Smooth muscle cell (in vitro differentiated cells): Measurements from ENCODE around the gene PFN3. TPM values are rescaled to one million over a fixed set of nuclear protein-coding genes. Genes with fewer than 3 reads are reported as not detected.
"Not testable (repeated sequence)": the region's sequence is repeated elsewhere in the genome, so short reads cannot be mapped to it uniquely, and the experiment has no call there.

Experiments used
- DNase-seq: peaks from one replicate; lab custom pipeline; 2025; ENCODE audit not compliant: unreplicated experiment; lab: John Stamatoyannopoulos, UW
- H2AFZ ChIP-seq: fragments of 200-600 bp; sonication (generic); 2 replicates; pipeline ENCODE4 v1.6.0; 2016; ENCODE audit warnings: antibody characterized with exemption, low read depth, mild to moderate bottlenecking
- H3F3A ChIP-seq: fragments of 200-600 bp; sonication (generic); 2 replicates; pipeline ENCODE4 v1.6.0; 2017; ENCODE audit warnings: antibody characterized with exemption, low read depth
- H3K27ac ChIP-seq: fragments of 200-600 bp; sonication (generic); 2 replicates; pipeline ENCODE4 v1.5.1; 2016; ENCODE audit warnings: low read depth, mild to moderate bottlenecking
- H3K27me3 ChIP-seq: fragments of 200-600 bp; sonication (generic); 2 replicates; pipeline ENCODE4 v1.6.1; 2016; ENCODE audit warnings: low read depth, mild to moderate bottlenecking
- H3K36me3 ChIP-seq: fragments of 200-600 bp; sonication (generic); 2 replicates; pipeline ENCODE4 v1.5.1; 2016; ENCODE audit warnings: low read depth
- H3K4me1 ChIP-seq: fragments of 200-600 bp; sonication (generic); 2 replicates; pipeline ENCODE4 v1.5.1; 2016; ENCODE audit warnings: low read depth
- H3K4me2 ChIP-seq: fragments of 200-600 bp; sonication (generic); 2 replicates; pipeline ENCODE4 v1.6.0; 2016; ENCODE audit warnings: mild to moderate bottlenecking
- H3K4me3 ChIP-seq: fragments of 200-600 bp; sonication (generic); 2 replicates; pipeline ENCODE4 v1.5.1; 2016; ENCODE audit warnings: mild to moderate bottlenecking
- H3K79me2 ChIP-seq: fragments of 200-600 bp; sonication (generic); 2 replicates; pipeline ENCODE4 v1.6.0; 2016; ENCODE audit warnings: low read depth, mild to moderate bottlenecking
- H3K9ac ChIP-seq: fragments of 200-600 bp; sonication (generic); 2 replicates; pipeline ENCODE4 v1.6.0; 2016; ENCODE audit warnings: low read depth
- H3K9me3 ChIP-seq: fragments of 200-600 bp; sonication (generic); replicated peaks from 2 replicates; pipeline ENCODE4 v1.5.1; 2016; ENCODE audit warnings: low read depth
- H4K20me1 ChIP-seq: fragments of 200-600 bp; sonication (generic); 2 replicates; pipeline ENCODE4 v1.6.0; 2016; ENCODE audit warnings: low read depth
- WGBS: methylation state at CpG from one replicate; pipeline ENCODE4 v1.1.7; 2016; ENCODE audit warnings: low lambda C conversion rate; 5-methylcytosine and 5-hydroxymethylcytosine counted together
- polyA plus RNA-seq: library from polyadenylated mRNA; unstranded; fragments of >200 nt; fragmentation: Nextera tagmentation; extraction: Ambion mirVana; gene quantifications from 2 replicates; pipeline ENCODE4 v1.2.1, GENCODE V29; 2016
- total RNA-seq: library from RNA; depleted of rRNA; stranded (reverse); fragments of >200 nt; gene quantifications from 2 replicates; pipeline ENCODE4 v1.2.3, GENCODE V29; 2014
- TF ChIP-seq, protein P1 (sequence below): fragments of 200-600 bp; sonication (generic); IDR thresholded peaks from 2 replicates; pipeline ENCODE4 v1.5.1; 2017; ENCODE audit warnings: borderline replicate concordance, mild to moderate bottlenecking, antibody characterized with exemption; ENCODE audit not compliant: insufficient read depth, poor library complexity, severe bottlenecking

Gene PFN3
- total and polyA plus RNA-seq, 2 experiments from 2014 or later, result not detected

DNA sequence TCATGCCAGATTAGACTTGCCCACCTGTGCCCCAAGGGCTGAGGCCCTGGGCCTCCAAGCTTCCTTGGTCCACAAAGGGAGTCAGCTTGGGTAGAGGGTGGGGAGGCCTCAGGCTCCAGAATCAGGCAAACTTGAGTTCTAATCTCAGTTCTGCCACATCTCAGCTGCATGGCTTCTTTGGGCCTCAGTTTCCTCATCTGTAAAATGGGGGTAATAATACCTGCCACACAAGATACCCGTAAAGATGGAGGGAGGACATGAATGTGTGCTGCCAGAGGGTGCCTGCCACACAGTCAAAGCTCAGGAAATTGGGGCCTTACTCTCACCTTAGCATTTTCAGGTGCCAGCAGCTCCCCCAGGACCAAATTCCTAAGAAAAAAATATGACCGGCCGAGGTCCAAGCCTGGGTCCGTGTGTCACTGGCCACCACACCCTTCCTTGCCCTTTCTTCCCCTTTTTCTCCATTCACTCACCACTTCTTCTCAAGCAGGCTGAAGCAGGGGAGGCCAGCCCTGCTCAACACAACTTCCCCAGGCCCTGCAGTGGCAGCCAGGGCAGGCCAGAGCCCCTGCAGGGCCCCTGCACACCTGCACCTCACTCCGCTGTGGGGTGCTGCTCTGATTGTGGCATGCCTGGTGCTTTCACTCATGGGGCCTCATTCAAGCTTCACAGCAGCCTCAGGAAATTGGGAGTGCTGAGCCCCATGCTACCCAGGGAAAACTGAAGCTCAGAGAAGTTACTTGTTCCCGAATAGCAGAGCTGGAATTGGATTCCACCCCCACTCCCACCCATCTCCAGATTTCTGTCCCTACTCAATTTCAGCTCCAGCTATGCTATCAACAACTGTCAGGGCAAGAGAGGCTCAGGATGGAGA lies 38.8 kb downstream of the PFN3 start:
- H3K9ac ChIP-seq, result no peak overlapping the region
- DNase-seq, result no peak
- H3K36me3 ChIP-seq, result no peaks in the 10 kb centered on the region
- H3K9me3 ChIP-seq, result no peaks in the 10 kb centered on the region
- H3K4me3 ChIP-seq, result no peak overlapping the region
- H2AFZ ChIP-seq, result no peak overlapping the region
- H3F3A ChIP-seq, result no peaks in the 10 kb centered on the region
- H3K4me2 ChIP-seq, result no peak overlapping the region
- WGBS, result 93% methylated on average over 6 of the region's 6 CpGs
- no peaks in the 10 kb centered on the region for H3K27me3 ChIP-seq
- no peak overlapping the region for H3K27ac ChIP-seq
- H3K79me2 ChIP-seq, result no peaks in the 10 kb centered on the region
- H3K4me1 ChIP-seq, result peaks cover 17% of the 10 kb centered on the region
- H4K20me1 ChIP-seq, result no peaks in the 10 kb centered on the region
- TF ChIP-seq, protein P1, sequence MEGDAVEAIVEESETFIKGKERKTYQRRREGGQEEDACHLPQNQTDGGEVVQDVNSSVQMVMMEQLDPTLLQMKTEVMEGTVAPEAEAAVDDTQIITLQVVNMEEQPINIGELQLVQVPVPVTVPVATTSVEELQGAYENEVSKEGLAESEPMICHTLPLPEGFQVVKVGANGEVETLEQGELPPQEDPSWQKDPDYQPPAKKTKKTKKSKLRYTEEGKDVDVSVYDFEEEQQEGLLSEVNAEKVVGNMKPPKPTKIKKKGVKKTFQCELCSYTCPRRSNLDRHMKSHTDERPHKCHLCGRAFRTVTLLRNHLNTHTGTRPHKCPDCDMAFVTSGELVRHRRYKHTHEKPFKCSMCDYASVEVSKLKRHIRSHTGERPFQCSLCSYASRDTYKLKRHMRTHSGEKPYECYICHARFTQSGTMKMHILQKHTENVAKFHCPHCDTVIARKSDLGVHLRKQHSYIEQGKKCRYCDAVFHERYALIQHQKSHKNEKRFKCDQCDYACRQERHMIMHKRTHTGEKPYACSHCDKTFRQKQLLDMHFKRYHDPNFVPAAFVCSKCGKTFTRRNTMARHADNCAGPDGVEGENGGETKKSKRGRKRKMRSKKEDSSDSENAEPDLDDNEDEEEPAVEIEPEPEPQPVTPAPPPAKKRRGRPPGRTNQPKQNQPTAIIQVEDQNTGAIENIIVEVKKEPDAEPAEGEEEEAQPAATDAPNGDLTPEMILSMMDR, result no peak

DNA sequence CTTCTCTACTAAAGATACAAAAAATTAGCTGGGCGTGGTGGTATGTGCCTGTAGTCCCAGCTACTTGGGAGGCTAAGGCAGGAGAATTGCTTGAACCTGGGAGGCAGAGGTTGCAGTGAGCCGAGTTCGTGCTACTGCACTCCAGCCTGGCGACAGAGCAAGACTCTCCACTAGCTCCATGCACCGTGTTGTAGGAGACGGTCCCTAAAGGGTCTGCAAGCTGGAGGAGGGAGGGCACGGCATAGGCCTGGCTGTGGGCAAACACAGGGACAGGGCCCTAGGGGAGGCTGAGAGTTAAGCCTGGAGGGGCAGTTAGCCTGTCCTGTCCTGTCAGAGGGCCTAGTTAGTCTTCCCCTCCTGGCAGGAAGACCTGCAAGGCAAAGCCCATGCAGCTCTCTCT lies 39.7 kb downstream of the PFN3 start:
- not testable (repeated sequence) for H3K36me3 ChIP-seq, H3K79me2 ChIP-seq, H3K27ac ChIP-seq, DNase-seq, H4K20me1 ChIP-seq, H3K27me3 ChIP-seq, H2AFZ ChIP-seq, H3K4me3 ChIP-seq, H3K4me2 ChIP-seq, H3K9ac ChIP-seq, H3K9me3 ChIP-seq, H3F3A ChIP-seq
- 89% methylated on average over 7 of the region's 7 CpGs for WGBS
- H3K4me1 ChIP-seq, result peaks cover 11% of the 10 kb centered on the region

DNA sequence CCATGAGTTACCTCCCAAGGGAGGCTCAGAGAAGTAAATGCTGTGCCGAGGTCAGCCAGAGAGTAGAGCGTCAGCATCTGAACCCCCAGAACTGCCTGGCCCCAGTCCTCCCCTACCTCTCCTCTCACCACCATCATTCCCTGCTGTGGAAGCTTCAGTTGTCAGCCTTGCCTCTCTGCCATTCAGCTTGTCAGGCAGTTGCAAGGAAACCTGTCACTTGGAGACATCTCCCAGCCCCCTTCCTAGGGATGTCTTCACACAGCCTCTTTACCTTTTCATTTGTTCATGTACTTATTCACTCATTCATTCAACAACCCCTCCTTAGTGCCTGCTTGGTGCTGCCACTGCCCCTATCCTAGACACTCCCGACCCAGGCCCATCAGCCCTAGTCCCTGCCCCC lies 40.6 kb downstream of the PFN3 start:
- WGBS, result 91% methylated on average over 3 of the region's 3 CpGs
- Histone ChIP-seq H3K27ac (no peak overlapping the region), H3K4me2 (no peak overlapping the region)

DNA sequence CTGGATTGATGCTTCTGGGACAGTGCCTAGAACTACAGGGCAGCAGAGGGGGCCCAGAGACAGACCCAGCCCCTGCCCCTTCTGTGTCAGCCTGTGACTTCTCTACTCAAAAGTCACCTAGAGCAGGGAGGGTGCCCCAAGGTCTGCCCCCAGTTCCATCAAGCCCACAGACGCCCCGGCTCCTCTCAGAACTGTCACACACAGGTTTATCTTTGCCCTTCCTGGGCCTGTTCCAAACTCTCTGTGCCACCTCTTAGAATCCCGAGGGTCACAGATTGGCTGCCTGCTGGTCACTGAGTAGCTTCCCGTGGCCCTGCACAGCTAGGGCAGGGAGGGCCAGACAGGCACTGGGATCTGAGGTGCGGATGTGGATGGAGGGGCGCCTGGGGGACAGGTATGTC lies 41.0 kb downstream of the PFN3 start:
- Histone ChIP-seq H3K27me3 (no peaks in the 10 kb centered on the region), H3K27ac (no peak overlapping the region), H3K4me1 (peaks cover 11% of the 10 kb centered on the region), H3K79me2 (no peaks in the 10 kb centered on the region), H3K36me3 (no peaks in the 10 kb centered on the region), H3K4me3 (no peak overlapping the region), H4K20me1 (no peaks in the 10 kb centered on the region), H2AFZ (no peak overlapping the region), H3F3A (no peaks in the 10 kb centered on the region), H3K9me3 (no peaks in the 10 kb centered on the region), H3K9ac (no peak overlapping the region), H3K4me2 (no peak overlapping the region)
- no peak for DNase-seq
- TF ChIP-seq, protein P1, result no peak
- 84% methylated on average over 6 of the region's 6 CpGs for WGBS

More for the DNA sequence above, 40.6 kb downstream of the PFN3 start:
- no peaks in the 10 kb centered on the region for H3F3A ChIP-seq
- no peak overlapping the region for H3K4me3 ChIP-seq
- no peaks in the 10 kb centered on the region for H3K36me3 ChIP-seq
- no peaks in the 10 kb centered on the region for H3K27me3 ChIP-seq
- H3K9me3 ChIP-seq, result no peaks in the 10 kb centered on the region
- H3K9ac ChIP-seq, result no peak overlapping the region
- no peak overlapping the region for H2AFZ ChIP-seq
- H4K20me1 ChIP-seq, result no peaks in the 10 kb centered on the region
- peaks cover 11% of the 10 kb centered on the region for H3K4me1 ChIP-seq
- DNase-seq, result no peak
- TF ChIP-seq, protein P1, result no peak
- H3K79me2 ChIP-seq, result no peaks in the 10 kb centered on the region
